HG03175 (cell line): Measurements from ENCODE around the gene RASAL1.

Source experiments
- ATAC-seq: cut with Tn5 transposase; IDR thresholded peaks from one replicate; pipeline ENCODE4 v1.9.1; 2021; ENCODE audit warnings: mild to moderate bottlenecking, moderate library complexity; ENCODE audit not compliant: unreplicated experiment

RASAL1 gene

DNA sequence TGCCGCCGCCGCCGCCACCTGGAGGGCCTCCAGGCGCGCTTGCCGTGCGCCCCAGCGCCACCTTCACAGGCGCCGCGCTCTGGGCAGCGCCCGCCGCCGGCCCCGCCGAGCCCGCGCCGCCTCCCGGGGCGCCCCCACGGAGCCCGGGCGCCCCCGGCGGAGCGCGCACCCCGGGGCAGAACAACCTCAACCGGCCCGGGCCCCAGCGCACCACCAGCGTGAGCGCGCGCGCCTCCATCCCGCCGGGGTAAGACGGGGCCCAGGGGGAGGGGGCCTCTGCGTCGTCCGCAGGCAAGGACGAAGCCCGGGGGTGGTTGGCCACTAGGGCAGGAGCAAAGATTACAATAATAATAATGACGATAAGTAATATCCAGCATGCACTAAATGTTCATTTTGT is 57.7 kb downstream of the RASAL1 start:
- ATAC-seq: no peak

DNA sequence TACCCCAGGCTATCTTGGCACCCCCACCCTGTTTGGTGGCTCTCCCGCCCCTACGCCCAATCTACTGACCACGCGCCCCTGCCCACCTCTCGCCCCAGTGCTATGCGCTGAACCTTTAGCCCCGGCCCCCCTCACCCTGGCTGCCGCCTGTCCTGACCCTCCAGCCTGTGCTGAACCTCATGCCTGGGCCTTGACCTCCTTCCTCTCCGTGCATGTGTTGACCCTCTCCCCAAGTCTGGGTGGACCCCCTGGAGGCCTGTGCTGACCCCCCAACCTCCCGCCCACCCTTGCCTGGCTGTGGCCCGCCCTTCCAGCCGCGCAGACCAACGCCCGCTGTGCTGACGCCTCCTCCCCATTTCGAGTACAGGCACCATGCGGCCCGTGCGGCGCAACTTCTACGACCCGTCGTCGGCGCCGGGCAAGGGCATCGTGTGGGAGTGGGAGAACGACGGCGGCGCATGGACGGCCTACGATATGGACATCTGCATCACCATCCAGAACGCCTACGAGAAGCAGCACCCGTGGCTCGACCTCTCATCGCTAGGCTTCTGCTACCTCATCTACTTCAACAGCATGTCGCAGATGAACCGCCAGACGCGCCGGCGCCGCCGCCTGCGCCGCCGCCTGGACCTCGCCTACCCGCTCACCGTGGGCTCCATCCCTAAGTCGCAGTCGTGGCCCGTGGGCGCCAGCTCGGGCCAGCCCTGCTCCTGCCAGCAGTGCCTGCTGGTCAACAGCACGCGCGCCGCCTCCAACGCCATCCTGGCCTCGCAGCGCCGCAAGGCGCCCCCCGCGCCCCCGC is 58.3 kb downstream of the RASAL1 start:
- no peak for ATAC-seq

DNA sequence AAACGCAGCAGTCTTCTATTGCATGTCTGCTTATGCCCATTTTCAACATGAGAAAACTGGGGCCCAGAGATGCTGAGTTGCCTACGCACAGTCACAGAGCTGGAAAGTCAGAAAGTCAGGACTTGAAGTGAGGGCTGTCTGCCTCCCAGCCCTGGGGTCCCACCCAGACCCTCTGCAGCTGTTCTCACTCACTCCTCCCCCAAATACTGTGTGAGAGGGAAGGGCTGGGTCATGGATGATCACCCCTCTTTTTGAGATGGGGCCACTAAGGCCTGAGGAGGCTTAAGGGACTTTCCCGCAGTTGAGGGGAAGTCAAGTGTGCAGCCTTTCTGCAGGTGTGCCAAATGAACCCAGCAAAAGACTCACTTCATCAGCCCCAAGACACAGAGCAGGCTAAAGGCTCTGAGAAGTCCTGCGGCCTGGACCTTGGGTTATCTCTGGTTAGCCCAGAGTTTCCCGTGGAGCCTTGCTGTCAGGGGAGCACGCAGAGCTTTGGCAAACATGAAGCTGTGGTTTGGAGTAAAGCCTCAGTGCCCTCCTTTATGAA is 60.4 kb downstream of the RASAL1 start:
- ATAC-seq: peak; percentile 90

DNA sequence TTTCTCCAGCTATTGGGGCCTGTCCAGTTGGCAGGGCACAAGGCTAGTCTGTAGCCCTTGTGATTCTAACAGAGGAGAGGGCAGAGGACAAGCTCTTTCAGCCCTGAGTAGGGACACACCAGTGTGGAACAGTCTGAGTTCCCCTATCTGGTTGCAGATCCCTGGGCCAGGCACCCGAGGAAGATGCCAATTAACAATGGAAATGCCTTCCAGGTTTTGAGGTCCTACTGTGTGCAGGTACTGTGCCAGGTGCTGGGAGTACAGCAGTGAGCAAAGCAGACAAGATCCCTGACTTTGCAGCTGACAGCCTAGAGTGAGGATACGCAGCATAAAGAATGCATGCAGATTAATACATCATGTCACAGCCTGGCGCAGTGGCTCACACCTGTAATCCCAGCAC is 62.0 kb downstream of the RASAL1 start:
- ATAC-seq: no peak

DNA sequence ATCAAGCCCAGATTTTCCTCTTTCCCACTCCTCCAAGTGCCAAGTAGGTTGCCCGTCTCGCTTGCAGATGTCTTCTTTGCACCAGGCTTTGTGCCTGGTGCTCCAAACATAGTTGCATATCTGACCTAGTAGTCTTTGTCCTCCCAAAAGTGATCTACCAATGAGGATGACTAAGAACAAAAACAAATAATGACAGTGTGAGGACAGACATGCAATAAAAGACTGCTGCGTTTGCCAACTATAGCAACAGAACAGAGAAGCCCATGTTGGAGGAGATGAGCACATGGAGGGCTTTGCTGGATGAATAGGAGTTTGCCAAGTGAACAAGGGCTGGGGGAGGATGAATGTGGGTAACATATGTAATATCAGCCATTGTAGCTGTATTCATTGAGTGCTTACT is 63.4 kb downstream of the RASAL1 start:
- ATAC-seq: no peak

DNA sequence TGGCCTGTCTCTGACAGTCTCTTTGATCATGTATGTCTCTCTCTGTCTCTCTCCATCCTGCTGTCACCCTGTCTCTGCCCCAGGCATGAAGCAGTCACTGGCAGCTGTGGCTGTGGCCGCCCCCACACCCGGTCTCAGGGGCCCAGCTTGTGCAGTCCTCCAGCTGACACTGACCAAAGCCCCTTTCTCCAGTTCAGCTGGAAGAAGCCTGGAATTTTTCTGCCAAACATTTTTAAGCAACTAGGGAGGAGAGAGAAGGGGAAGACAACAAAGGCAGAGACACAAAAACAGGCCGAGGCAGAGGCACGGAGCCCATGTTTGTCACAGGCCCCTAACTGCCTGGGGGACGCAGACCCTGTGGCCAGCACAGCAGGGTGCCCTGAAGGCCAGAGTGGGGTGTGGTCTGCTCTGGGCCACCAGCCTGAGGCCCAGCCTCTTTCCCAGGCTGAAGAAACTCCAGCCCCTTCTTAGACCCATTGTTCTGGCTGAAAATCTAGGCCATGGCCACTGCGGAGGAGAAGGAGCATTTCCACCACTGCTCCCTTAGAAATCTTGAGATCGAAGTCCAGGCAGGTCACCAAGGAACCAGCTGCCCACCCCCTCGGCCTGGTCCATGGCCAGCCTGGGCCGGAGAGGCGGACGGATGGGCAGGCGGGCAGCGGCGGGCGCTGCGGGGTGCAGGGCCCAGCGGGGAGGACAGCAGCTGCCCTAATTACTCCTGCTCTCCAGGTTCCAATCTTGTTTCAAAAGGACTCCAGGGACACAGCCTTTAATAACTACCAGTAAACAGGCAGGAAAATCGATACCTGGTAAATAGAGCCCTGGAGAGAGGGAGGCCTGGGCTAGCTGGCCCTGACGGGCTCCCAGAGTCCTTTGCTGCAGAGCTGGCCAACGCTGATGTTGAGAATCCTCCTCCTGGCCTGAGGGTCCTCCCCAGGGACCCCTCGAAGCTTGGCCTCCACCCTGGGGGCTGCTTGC is 64.1 kb downstream of the RASAL1 start:
- no peak for ATAC-seq

DNA sequence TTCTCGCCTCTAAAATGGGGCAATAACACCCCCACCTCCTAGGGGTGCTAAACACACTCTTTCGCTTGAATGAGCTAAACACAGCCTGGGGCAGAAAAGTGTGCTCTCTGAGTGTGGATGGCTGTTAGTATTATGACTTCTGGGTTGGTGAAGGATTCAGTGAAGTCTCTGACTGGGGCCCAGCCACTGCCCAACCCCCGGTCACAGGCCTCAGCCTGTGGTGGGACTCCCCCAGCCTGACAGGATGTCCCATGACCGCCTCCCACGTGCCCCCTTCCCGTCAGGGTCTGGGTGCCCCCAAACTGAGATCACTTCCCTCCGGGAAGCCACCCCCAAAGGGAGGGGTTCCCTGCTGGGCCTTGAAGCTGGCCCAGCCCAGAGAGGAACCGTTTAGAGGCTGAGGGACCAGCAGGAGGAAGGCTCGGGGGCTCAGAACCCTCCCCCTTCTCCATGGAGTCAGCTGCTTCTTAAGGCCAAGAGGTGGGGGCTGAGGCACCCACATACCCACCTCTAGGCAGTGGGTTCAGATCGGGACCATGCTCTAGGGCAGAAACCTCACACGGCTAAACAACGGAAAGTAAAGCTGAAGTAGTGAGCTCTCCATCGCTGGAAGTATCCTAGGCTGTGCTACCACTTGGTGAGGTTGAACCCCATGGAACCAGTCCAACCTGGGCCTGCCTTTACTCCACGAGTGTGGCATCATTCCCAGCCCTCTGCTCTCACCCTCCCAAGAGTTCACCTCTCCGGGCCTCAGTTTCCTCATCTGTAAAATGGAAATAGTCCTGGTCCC is 65.2 kb downstream of the RASAL1 start:
- no peak for ATAC-seq

DNA sequence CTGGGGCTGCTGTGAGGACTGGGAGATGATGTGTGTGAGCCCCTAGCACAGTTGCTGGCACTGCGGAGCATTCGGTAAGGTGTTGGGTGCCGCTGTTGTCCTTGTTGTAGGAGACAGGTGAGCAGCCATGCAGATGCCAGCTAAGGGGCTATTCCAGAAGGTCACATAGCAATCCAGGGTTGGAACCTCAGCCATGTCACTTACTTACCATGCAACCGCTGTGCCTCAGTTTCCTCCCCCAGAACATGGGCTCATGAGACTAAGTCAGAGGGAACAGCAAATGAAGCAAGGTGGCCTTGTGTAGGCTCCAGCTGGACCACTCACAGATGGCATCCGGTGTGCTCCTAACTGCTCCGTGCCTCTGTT is 65.8 kb downstream of the RASAL1 start:
- ATAC-seq: no peak

DNA sequence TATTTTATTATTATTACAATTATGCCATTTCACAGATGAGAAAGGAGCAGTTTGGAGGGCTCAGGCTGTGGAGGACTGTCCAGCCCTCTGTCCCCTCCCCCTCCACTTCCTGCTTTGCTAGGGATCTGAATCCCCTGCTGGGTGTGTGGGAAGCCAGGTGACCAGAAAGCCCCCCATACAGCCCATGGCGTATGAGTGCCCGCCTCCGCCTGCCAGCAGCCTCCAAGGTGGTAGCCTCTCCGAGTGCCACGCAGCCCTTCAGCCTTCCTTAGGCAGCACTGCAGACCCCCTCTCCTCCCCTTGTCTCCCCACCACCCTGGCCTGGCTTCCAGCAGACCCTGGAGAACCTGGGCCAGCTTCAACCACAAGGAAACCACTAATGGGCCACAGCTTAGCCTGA is 66.4 kb downstream of the RASAL1 start:
- ATAC-seq: no peak

DNA sequence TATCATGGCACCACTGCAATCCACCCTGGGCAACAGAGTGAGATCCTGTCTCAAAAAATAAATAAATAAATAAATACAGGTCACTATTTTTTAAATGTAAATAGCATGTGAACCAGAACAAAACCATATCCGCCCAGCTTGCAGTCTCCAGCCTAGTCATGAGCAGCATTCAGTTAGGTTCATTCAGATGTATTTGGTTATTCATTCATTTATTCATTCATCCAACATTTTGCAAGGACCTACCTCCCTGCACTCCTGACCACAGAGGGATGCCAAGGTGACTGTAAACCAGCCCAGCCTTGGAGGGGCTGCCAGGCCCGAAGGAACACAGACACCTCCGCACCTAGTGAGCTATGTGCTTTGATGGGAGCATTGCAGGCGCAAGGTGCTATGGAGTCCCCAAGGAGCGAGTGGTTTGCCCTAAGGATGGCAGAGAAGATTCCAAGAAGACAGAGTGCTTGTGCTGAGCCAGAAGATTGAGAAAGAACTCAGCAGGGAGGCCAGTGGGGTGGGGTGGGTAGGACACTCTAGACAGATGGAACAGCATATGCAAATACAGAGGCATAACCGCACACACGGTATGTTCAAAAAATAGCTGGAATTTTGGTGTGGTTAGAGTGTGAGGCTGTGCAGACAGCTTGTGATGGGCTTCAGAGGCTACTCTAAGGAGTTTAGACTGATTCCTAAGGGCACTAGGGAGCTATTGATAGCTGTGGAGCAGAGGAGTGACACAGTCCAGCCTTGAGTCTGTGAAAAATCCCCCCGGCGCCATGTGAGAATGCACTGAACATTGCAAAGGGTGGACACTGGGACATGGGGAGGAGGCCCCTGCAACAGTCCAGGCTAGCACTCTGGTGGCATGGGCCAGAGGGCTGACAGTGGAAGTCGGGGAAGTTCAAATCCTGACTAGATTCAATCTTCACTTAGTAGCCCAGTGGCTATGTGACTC is 67.3 kb downstream of the RASAL1 start:
- no peak for ATAC-seq

DNA sequence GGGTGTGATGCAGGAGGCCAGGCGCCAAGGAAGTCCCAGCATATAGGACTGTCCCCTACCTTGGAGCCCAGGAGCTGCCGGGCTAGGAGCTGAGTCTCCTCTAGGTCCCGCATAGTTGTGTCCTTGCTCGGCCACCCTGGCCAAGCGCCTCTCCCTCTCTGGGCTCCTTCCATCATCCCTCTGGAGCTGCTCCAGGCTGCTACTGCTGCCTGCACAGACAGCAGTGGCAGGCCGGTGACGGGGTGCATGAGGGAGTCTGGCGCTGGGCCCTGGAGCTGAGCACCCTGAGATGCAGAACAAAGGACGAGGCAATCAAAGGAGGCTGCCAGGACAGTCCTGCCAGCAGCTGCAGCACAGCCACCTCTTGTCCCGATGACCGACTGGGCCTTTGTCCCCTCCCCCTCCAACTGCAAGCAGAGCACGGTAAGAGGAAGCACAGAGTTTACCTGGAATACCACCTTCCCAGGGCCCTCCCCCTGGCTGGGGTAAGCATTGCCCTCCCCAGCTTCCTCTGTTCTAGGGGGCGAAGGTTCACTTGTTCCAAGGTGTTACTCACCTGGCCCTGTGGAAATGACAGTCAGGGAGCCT is 68.7 kb downstream of the RASAL1 start:
- ATAC-seq: no peak

DNA sequence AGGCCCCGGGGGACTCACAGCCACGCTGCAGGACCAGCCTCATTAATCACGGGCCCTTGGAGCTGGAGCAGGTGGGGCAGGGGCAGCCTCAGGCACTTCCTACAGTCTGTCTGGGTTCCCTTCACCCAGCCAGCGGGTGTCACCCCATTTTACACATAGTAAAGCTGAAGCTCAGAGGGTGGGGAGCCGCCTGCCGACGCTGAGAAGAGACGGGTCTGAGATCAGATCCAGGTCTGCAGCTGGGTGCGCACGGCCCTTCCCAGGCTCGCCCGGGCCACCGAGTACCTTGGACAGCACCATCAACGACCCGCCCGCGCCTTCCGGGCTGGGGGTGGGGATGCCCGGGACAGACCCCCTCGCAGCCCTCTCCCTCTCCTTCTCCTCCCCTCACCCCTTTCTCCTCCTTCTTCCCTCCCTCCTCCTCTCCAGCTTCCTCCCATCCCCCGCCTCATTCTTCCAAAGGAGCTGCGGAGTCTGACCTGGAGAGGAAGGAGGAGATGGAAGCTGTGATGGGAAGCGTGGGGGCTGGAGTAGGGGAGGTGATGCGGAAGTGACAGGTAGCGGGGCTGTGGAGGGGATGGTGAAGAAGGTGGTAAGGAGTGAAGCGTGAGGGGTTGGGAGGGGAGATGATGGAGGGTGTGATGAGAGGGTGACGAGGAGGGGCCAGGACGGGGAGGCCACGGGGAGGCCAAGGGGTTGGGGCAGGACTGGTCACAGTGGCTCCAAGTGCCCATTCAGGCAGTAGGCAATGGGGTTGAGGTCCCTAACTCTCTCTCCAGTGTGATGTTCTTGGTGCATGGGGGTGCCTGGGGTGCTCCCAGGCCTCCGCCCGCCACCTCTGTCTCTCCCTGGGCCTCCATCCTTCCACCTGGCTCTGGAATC is 70.2 kb downstream of the RASAL1 start:
- ATAC-seq: no peak

DNA sequence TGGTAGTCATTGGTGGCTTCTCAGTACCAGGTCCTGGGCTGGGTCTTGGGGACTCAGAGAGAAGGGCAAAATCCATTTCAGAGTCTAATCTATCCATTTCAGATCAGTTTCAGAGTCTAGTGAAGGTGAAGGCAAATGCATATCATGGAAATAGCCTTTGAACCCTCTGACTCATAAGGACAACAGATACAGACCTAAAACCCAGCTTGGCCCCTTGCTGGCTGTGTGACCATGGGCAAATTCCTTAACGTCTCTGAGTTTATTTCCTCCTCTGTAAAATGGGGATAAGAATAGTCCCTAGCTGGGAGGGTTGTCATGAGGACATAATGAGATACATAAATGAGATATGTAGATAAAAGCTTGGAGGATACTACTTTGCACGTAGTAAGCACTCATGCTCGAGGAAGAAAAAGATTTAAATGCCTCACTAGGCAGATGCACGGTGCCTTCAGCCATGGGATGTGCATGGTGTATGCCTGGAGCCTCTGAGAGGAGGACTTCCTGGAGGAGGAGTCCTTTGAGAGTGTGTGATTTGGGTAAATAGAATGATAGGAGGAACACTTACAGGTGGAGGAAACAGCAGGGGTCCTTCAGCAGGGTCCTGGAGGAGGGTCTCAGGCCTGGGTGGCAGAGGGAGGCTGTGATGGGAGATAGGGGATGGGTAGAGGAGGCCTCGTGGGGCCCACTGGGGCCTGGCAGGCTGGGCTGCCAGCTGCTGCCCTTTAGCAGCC is 71.0 kb downstream of the RASAL1 start:
- no peak for ATAC-seq

DNA sequence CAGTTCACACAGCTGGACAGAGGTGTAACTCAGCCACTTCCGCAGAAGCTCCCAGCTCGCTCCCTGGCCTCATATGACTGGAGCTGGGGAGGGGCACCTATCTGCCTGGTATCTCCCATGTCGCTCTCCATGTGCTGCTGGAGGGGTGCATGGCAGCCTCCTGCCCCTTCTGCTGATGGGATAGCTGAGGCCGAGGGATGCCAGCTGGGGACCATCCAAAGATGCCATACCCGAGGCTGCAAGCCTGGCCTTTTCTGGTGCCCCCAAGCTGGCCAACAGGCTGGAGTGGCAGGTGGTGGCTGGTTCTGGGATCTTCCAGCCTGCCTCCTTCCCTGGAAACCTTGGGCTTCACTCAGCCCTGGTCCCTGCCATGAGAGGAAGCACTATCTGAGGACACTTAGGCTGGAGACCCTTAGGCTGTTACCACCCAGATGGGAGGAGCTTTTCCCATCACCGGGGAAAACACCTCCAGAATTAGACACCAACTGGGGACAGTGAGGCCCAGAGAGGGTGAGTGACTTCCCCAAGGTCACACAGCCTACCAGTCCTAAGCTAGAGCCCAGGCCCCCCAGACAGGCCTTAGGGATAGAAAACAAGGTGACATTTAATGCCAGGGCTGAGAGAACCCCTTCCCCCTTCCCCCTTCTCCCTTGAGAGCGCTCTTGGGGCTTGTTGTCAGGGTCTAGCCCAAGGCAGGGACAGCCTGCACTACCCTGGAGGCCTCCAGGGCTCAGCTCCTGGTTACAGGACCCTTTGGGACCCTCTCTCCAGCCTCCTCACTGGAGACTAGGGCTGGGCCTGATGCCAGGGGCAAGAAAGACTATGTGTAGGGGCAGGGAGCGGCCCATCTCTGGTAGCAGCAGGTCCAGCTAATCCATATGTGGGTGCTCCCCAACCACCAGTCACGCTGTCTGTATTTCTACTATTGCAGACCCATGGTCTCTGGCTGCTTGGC is 71.9 kb downstream of the RASAL1 start:
- no peak for ATAC-seq

DNA sequence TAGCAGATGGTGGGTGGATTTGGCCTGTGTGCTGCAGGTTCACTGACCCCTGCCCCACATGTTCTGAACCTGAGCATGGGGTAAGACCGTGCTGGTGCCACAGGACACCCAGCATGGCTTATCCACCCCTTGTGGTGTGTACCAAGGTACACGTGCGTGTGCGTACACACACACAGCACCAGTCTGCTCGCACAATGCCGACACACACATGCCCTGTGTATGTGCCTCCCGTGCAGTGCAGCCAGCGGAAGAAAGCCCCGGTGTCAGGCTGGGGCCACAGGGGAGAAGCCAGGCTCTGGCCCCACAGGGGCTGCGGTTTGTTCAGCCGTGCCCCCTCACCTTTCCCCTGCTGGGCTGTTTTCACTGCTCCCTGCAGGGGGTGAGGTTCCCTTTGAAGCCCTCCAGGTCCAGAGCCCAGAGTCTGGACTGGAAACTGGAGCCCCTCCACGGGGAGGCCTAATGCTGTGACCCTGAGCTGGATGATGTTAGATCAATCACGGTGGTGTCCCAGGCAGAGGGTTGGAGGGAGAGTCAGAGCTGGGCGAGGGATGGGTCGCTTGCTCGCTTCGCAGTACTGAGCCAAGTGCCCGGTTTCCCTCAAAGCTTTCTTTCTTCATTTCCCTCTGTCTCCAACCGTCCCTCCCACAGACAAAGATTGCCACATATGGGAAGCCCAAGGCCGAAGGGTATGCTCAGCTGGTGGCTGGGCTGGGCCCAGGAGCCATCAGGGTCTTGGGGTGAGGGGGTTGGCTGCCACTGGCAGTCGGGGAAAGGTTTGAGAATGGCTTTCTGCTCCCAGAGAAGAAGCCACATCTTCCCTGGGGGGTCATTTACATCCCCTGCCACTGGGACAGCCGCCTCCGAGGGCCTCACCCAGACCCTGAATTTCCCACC is 72.8 kb downstream of the RASAL1 start:
- ATAC-seq: no peak
